ENCODE results near the gene LRRC14B.
"Not testable (repeated sequence)": the region's sequence is repeated elsewhere in the genome, so short reads cannot be mapped to it uniquely, and the experiment has no call there.

GRCh38 chr5:222951-223715 lies 31.8 kb downstream of the LRRC14B start:
- TF ChIP-seq POLR2A (IDR thresholded peaks at IDR 0.05; ENCODE audit: insufficient read depth in 1 of 2, low read depth in 2 of 2, low read length in 2 of 2); NFYB (CRISPR knock-in tag; IDR thresholded peaks at IDR 0.05); NFE2 (CRISPR knock-in tag; IDR thresholded peaks at IDR 0.05); JUN (CRISPR knock-in tag; IDR thresholded peaks at IDR 0.05); BHLHE40 (IDR thresholded peaks at IDR 0.05; ENCODE audit: low read length); CHD2 (IDR thresholded peaks at IDR 0.05; ENCODE audit: low read depth, low read length); ZZZ3 (CRISPR knock-in tag; IDR thresholded peaks at IDR 0.05; ENCODE audit: borderline replicate concordance); EP300 (IDR thresholded peaks at IDR 0.05; ENCODE audit: low read depth in 2 of 2, low read length in 2 of 2); EP300 (CRISPR knock-in tag; IDR thresholded peaks at IDR 0.05; ENCODE audit: borderline replicate concordance); KLF16 (CRISPR knock-in tag; IDR thresholded peaks at IDR 0.05); NR2C2 (CRISPR knock-in tag; IDR thresholded peaks at IDR 0.05; ENCODE audit: borderline replicate concordance); SNRNP70 (IDR thresholded peaks at IDR 0.05; ENCODE audit: low read depth, low read length); ZBTB42 (CRISPR knock-in tag; IDR thresholded peaks at IDR 0.05); ZNF569 (CRISPR knock-in tag; IDR thresholded peaks at IDR 0.05; ENCODE audit: borderline replicate concordance): not testable (repeated sequence)
- TF ChIP-seq, protein P1, sequence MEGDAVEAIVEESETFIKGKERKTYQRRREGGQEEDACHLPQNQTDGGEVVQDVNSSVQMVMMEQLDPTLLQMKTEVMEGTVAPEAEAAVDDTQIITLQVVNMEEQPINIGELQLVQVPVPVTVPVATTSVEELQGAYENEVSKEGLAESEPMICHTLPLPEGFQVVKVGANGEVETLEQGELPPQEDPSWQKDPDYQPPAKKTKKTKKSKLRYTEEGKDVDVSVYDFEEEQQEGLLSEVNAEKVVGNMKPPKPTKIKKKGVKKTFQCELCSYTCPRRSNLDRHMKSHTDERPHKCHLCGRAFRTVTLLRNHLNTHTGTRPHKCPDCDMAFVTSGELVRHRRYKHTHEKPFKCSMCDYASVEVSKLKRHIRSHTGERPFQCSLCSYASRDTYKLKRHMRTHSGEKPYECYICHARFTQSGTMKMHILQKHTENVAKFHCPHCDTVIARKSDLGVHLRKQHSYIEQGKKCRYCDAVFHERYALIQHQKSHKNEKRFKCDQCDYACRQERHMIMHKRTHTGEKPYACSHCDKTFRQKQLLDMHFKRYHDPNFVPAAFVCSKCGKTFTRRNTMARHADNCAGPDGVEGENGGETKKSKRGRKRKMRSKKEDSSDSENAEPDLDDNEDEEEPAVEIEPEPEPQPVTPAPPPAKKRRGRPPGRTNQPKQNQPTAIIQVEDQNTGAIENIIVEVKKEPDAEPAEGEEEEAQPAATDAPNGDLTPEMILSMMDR (CRISPR knock-in tag; IDR thresholded peaks at IDR 0.05) = not testable (repeated sequence)
